HepG2 (cell line): Measurements from ENCODE around the gene TROAP. TPM values are rescaled to one million over a fixed set of nuclear protein-coding genes. Genes with fewer than 3 reads are reported as not detected.
A peak's percentile ranks its signal among the peaks of the same experiment; 100 is the strongest.

Experiments used
- CEBPB ChIP-seq: IDR thresholded peaks from 2 replicates; pipeline ENCODE4 v1.6.1; 2011; ENCODE audit warnings: low read depth, low read length, improper control_type of control experiment, borderline replicate concordance
- GATAD1 ChIP-seq: IDR thresholded peaks from 2 replicates; pipeline ENCODE4 v1.6.1; 2016; ENCODE audit warnings: missing genetic modification reagents, missing compliant biosample characterization
- GATAD2A ChIP-seq: IDR thresholded peaks from 2 replicates; pipeline ENCODE4 v1.6.1; 2016
- ISL2 ChIP-seq: sonication (generic); formaldehyde crosslinking; IDR thresholded peaks from 2 replicates; pipeline ENCODE4 v1.5.0; 2020; ENCODE audit warnings: missing genetic modification reagents
- KLF15 ChIP-seq: sonication (generic); formaldehyde crosslinking; IDR thresholded peaks from 2 replicates; pipeline ENCODE4 v1.8.1; 2023; ENCODE audit warnings: borderline replicate concordance, mild to moderate bottlenecking, inconsistent platforms, missing genetic modification reagents, mixed read lengths
- KMT2B ChIP-seq: IDR thresholded peaks from 2 replicates; pipeline ENCODE4 v1.6.1; 2016; ENCODE audit warnings: missing genetic modification reagents, missing compliant biosample characterization
- PRPF4 ChIP-seq: fragments of 200-400 bp; formaldehyde crosslinking; IDR thresholded peaks from 2 replicates; pipeline ENCODE4 v1.6.1; 2016; ENCODE audit warnings: low read length, low read depth; ENCODE audit not compliant: poor library complexity, severe bottlenecking
- RAD51 ChIP-seq: fragments of 450-650 bp; IDR thresholded peaks from 2 replicates; pipeline ENCODE4 v1.6.1; 2016; ENCODE audit warnings: borderline replicate concordance
- RFX5 ChIP-seq: IDR thresholded peaks from 2 replicates; pipeline ENCODE4 v1.6.1; 2011; ENCODE audit warnings: low read depth, low read length, improper control_type of control experiment
- SIN3A ChIP-seq: IDR thresholded peaks from 2 replicates; pipeline ENCODE4 v1.6.1; 2011; ENCODE audit warnings: low read depth, mild to moderate bottlenecking, control low read depth, low read length, borderline replicate concordance
- TEAD3 ChIP-seq: optimal IDR thresholded peaks from 2 replicates; pipeline ENCODE3; 2016; ENCODE audit warnings: borderline replicate concordance
- ZNF224 ChIP-seq: sonication (generic); formaldehyde crosslinking; IDR thresholded peaks from 2 replicates; pipeline ENCODE4 v1.5.0; 2020; ENCODE audit warnings: mild to moderate bottlenecking, missing genetic modification reagents
- ZNF263 ChIP-seq: sonication (generic); formaldehyde crosslinking; IDR thresholded peaks from 2 replicates; pipeline ENCODE4 v1.4.0; 2020; ENCODE audit warnings: missing genetic modification reagents
- ZNF446 ChIP-seq: sonication (generic); formaldehyde crosslinking; IDR thresholded peaks from 2 replicates; pipeline ENCODE4 v1.5.0; 2020; ENCODE audit warnings: mild to moderate bottlenecking, missing genetic modification reagents
- ZNF749 ChIP-seq: sonication (generic); formaldehyde crosslinking; IDR thresholded peaks from 2 replicates; pipeline ENCODE4 v1.8.0; 2022; ENCODE audit warnings: mild to moderate bottlenecking, missing genetic modification reagents, moderate library complexity, borderline replicate concordance
- polyA plus RNA-seq, 8 experiments: library from polyadenylated mRNA; depleted of rRNA in 3 of 8; stranded (reverse) in 7 of 8; unstranded in 1 of 8; fragments of >200 nt; fragmentation: Illumina TruSeq in 4 of 8; extraction: Trizol in 4 of 8; gene quantifications; 2 replicates each; pipeline versions ENCODE4 v1.2.1 to v1.2.3, GENCODE V29; 2011 to 2016; ENCODE audit warnings: low read depth in 4 of 8, missing spikeins in 1 of 8, mixed read lengths in 1 of 8; ENCODE audit not compliant: insufficient read depth in 1 of 8
- total RNA-seq, 5 experiments: library from RNA; depleted of rRNA; stranded (reverse); fragments of >200 nt; fragmentation: Illumina TruSeq; extraction: Trizol; gene quantifications; 2 replicates each; pipeline ENCODE4 v1.2.3, GENCODE V29; 2016; ENCODE audit warnings: low read depth in 1 of 5
- TF ChIP-seq, protein P1 (sequence below): sonication (generic); formaldehyde crosslinking; IDR thresholded peaks from 2 replicates; pipeline ENCODE4 v1.4.0; 2020; ENCODE audit warnings: missing genetic modification reagents
- TF ChIP-seq, protein P2 (sequence below): sonication (generic); formaldehyde crosslinking; IDR thresholded peaks from 2 replicates; pipeline ENCODE4 v1.4.0; 2020; ENCODE audit warnings: missing genetic modification reagents
- TF ChIP-seq, protein P3 (sequence below): sonication (generic); formaldehyde crosslinking; IDR thresholded peaks from 2 replicates; pipeline ENCODE4 v1.8.1; 2023; ENCODE audit warnings: missing genetic modification reagents, mild to moderate bottlenecking, borderline replicate concordance
- TF ChIP-seq, protein P4 (sequence below): sonication (generic); formaldehyde crosslinking; IDR thresholded peaks from 2 replicates; pipeline ENCODE4 v1.5.1; 2020; ENCODE audit warnings: mild to moderate bottlenecking, missing genetic modification reagents, borderline replicate concordance

The TROAP gene
- total and polyA plus RNA-seq, 2 of the 13 experiments (the other 11 are each of a cell fraction or from before 2014, with no cell fraction given): 22.5 to 30.9 TPM

DNA sequence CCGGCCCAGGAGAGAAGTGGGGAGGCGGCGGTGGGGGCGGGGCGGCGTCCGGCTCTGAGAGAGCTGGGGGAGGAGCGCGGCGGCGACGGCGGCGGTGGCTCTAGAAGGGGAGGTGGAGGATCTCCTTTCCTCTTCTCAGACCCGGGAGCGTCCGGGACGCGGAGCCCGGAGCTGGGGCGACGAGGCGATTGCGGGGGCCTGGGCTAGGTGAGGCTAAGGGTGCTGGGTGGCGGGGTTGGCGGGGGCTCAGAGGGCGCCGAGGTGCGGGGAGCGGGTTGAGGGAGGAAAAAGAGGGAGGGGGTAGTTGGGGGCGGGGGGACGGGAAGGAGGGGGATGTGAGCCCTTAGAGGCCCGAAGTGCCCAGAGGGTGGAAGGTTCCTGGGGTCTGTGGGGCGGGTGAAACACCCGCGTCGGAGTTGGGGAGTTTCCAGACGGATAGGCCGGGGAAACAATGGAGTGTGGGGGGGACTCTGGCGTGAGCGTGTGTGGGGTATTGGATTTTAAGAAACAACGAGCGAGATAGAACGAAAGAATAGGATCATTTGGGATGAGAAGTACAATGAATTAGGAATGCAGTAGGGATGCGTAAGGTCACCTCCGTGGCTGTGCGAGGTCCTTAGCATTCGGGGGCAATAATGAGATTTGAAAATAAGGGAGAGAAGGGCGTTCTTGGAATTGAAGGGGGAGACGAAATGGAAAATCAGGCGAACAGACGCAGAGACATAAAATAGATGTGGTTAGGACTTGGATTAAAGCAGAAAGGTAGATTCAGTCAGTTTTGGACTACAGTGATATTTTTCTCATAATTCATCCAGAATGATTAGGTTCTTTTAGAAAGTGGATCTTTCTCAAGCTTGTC lies 44.6 kb downstream of the TROAP start, which contains the start of gene SPATS2 (continued):
- TF ChIP-seq KLF15 (0 out of 2 replicates have a peak, but pooled peaks have one; percentile 13), CEBPB (no peak), RAD51 (no peak), TEAD3 (no peak), KMT2B (CRISPR knock-in tag) (no peak), ZNF749 (CRISPR knock-in tag) (peak; percentile 24; the same call in 1 of the 2 replicates), PRPF4 (peak; percentile 77), ZNF446 (CRISPR knock-in tag) (peak; percentile 31; the same call in 1 of the 2 replicates), GATAD2A (CRISPR knock-in tag) (0 out of 2 replicates have a peak, but pooled peaks have one; percentile 21), ZNF263 (CRISPR knock-in tag) (peak; percentile 46; the same call in 1 of the 2 replicates), ISL2 (CRISPR knock-in tag) (no peak), GATAD1 (no peak), RFX5 (no peak), SIN3A (peak; percentile 39; the same call in 1 of the 2 replicates), ZNF224 (no peak)
- TF ChIP-seq, protein P1, sequence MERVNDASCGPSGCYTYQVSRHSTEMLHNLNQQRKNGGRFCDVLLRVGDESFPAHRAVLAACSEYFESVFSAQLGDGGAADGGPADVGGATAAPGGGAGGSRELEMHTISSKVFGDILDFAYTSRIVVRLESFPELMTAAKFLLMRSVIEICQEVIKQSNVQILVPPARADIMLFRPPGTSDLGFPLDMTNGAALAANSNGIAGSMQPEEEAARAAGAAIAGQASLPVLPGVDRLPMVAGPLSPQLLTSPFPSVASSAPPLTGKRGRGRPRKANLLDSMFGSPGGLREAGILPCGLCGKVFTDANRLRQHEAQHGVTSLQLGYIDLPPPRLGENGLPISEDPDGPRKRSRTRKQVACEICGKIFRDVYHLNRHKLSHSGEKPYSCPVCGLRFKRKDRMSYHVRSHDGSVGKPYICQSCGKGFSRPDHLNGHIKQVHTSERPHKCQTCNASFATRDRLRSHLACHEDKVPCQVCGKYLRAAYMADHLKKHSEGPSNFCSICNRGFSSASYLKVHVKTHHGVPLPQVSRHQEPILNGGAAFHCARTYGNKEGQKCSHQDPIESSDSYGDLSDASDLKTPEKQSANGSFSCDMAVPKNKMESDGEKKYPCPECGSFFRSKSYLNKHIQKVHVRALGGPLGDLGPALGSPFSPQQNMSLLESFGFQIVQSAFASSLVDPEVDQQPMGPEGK: peak; percentile 35; the same call in 1 of the 2 replicates
- TF ChIP-seq, protein P2, sequence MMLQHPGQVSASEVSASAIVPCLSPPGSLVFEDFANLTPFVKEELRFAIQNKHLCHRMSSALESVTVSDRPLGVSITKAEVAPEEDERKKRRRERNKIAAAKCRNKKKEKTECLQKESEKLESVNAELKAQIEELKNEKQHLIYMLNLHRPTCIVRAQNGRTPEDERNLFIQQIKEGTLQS (CRISPR knock-in tag): no peak
- TF ChIP-seq, protein P3, sequence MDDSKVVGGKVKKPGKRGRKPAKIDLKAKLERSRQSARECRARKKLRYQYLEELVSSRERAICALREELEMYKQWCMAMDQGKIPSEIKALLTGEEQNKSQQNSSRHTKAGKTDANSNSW (CRISPR knock-in tag): no peak
- TF ChIP-seq, protein P4, sequence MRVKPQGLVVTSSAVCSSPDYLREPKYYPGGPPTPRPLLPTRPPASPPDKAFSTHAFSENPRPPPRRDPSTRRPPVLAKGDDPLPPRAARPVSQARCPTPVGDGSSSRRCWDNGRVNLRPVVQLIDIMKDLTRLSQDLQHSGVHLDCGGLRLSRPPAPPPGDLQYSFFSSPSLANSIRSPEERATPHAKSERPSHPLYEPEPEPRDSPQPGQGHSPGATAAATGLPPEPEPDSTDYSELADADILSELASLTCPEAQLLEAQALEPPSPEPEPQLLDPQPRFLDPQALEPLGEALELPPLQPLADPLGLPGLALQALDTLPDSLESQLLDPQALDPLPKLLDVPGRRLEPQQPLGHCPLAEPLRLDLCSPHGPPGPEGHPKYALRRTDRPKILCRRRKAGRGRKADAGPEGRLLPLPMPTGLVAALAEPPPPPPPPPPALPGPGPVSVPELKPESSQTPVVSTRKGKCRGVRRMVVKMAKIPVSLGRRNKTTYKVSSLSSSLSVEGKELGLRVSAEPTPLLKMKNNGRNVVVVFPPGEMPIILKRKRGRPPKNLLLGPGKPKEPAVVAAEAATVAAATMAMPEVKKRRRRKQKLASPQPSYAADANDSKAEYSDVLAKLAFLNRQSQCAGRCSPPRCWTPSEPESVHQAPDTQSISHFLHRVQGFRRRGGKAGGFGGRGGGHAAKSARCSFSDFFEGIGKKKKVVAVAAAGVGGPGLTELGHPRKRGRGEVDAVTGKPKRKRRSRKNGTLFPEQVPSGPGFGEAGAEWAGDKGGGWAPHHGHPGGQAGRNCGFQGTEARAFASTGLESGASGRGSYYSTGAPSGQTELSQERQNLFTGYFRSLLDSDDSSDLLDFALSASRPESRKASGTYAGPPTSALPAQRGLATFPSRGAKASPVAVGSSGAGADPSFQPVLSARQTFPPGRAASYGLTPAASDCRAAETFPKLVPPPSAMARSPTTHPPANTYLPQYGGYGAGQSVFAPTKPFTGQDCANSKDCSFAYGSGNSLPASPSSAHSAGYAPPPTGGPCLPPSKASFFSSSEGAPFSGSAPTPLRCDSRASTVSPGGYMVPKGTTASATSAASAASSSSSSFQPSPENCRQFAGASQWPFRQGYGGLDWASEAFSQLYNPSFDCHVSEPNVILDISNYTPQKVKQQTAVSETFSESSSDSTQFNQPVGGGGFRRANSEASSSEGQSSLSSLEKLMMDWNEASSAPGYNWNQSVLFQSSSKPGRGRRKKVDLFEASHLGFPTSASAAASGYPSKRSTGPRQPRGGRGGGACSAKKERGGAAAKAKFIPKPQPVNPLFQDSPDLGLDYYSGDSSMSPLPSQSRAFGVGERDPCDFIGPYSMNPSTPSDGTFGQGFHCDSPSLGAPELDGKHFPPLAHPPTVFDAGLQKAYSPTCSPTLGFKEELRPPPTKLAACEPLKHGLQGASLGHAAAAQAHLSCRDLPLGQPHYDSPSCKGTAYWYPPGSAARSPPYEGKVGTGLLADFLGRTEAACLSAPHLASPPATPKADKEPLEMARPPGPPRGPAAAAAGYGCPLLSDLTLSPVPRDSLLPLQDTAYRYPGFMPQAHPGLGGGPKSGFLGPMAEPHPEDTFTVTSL (CRISPR knock-in tag): no peak
